ENCODE data around the gene CALHM1.

CALHM1 gene

DNA sequence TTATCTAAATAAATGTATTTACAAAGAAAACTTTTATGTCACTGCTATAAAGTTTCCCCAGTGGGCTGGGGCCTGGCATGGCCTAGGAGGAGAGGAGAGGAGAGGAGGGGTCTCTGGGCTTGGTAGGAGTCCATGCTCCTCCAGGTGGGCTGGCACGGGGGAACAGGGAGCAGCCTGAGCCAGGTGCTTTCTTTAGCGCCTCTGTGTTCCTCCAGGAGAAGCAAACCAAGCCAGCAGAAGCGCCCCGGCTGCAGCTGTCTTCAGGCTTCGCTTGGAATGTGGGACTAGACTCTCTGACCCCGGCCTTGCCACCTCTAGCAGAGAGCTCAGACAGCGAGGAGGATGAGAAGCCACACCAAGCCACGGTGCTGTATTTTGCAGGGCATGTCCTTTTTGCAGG, 17.1 kb downstream of the CALHM1 start:
- no peaks in the 10 kb centered on the region for H3K9me3 ChIP-seq (ENCODE audit: insufficient read depth, low read depth, low read length)
- peaks cover 93% of the 10 kb centered on the region; the same call in 1 of the 2 replicates for H3K36me3 ChIP-seq (ENCODE audit: insufficient read depth, low read length)
- H3K4me2 ChIP-seq (ENCODE audit: low read depth, low read length, poor library complexity, severe bottlenecking): no peak overlapping the region
- no peak overlapping the region for H3K9ac ChIP-seq (ENCODE audit: low read depth, low read length, poor library complexity, severe bottlenecking)
- H3K9me2 ChIP-seq (replicated peaks; ENCODE audit: low read depth, low read length): no peaks in the 10 kb centered on the region
- no peaks in the 10 kb centered on the region for H3K27me3 ChIP-seq (ENCODE audit: insufficient read depth, low read length, poor library complexity, severe bottlenecking)
- H4K20me1 ChIP-seq (ENCODE audit: insufficient read depth, low read length, poor library complexity, severe bottlenecking): no peaks in the 10 kb centered on the region
- H3K79me2 ChIP-seq (ENCODE audit: insufficient read depth, low read length): no peaks in the 10 kb centered on the region; the same call in 1 of the 2 replicates
- H3F3A ChIP-seq (ENCODE audit: low read depth): no peaks in the 10 kb centered on the region
- TF ChIP-seq, protein P1, sequence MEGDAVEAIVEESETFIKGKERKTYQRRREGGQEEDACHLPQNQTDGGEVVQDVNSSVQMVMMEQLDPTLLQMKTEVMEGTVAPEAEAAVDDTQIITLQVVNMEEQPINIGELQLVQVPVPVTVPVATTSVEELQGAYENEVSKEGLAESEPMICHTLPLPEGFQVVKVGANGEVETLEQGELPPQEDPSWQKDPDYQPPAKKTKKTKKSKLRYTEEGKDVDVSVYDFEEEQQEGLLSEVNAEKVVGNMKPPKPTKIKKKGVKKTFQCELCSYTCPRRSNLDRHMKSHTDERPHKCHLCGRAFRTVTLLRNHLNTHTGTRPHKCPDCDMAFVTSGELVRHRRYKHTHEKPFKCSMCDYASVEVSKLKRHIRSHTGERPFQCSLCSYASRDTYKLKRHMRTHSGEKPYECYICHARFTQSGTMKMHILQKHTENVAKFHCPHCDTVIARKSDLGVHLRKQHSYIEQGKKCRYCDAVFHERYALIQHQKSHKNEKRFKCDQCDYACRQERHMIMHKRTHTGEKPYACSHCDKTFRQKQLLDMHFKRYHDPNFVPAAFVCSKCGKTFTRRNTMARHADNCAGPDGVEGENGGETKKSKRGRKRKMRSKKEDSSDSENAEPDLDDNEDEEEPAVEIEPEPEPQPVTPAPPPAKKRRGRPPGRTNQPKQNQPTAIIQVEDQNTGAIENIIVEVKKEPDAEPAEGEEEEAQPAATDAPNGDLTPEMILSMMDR (conservative IDR thresholded peaks at IDR 0.05; ENCODE audit: low read length): no peak
- no peak for TF ChIP-seq EZH2phosphoT487 (IDR thresholded peaks at IDR 0.05; ENCODE audit: borderline replicate concordance)
- H3K4me3 ChIP-seq (ENCODE audit: low read length, poor library complexity, severe bottlenecking): no peak overlapping the region
- no peak overlapping the region for H2AFZ ChIP-seq (ENCODE audit: low read length)
- no peaks in the 10 kb centered on the region for H3K4me1 ChIP-seq (ENCODE audit: insufficient read depth, low read length, poor library complexity, severe bottlenecking)

DNA sequence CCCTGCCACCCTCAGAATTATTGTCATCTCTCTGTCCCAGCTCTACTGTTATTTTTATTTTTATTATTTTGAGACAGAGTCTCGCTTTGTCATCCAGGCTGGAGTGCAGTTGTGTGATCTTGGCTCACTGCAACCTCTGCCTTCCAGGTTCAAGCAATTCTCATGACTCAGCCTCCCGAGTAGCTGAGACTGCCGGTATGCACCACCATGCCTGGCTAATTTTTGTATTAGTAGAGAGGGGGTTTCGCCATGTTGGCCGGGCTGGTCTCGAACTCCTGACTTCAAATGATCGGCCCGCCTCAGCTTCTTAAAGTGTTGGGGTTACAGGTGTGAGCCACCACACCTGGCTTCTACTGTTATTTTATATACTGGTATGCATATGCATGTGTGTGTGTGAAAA, 17.5 kb downstream of the CALHM1 start:
- H4K20me1 ChIP-seq (ENCODE audit: insufficient read depth, low read length, poor library complexity, severe bottlenecking): no peaks in the 10 kb centered on the region
- H3K79me2 ChIP-seq (ENCODE audit: insufficient read depth, low read length): no peaks in the 10 kb centered on the region; the same call in 1 of the 2 replicates
- H3K4me3 ChIP-seq (ENCODE audit: low read length, poor library complexity, severe bottlenecking): no peak overlapping the region
- no peaks in the 10 kb centered on the region for H3K4me1 ChIP-seq (ENCODE audit: insufficient read depth, low read length, poor library complexity, severe bottlenecking)
- H3K27me3 ChIP-seq (ENCODE audit: insufficient read depth, low read length, poor library complexity, severe bottlenecking): no peaks in the 10 kb centered on the region
- no peak overlapping the region for H3K9ac ChIP-seq (ENCODE audit: low read depth, low read length, poor library complexity, severe bottlenecking)
- H3K4me2 ChIP-seq (ENCODE audit: low read depth, low read length, poor library complexity, severe bottlenecking): no peak overlapping the region
- H2AFZ ChIP-seq (ENCODE audit: low read length): no peak overlapping the region
- H3K9me3 ChIP-seq (ENCODE audit: insufficient read depth, low read depth, low read length): no peaks in the 10 kb centered on the region
- H3K36me3 ChIP-seq (ENCODE audit: insufficient read depth, low read length): peaks cover 96% of the 10 kb centered on the region; the same call in 1 of the 2 replicates
- no peaks in the 10 kb centered on the region for H3K9me2 ChIP-seq (replicated peaks; ENCODE audit: low read depth, low read length)
- TF ChIP-seq, protein P1 (conservative IDR thresholded peaks at IDR 0.05; ENCODE audit: low read length): no peak
- TF ChIP-seq EZH2phosphoT487 (IDR thresholded peaks at IDR 0.05; ENCODE audit: borderline replicate concordance): no peak
- H3F3A ChIP-seq (ENCODE audit: low read depth): no peaks in the 10 kb centered on the region

DNA sequence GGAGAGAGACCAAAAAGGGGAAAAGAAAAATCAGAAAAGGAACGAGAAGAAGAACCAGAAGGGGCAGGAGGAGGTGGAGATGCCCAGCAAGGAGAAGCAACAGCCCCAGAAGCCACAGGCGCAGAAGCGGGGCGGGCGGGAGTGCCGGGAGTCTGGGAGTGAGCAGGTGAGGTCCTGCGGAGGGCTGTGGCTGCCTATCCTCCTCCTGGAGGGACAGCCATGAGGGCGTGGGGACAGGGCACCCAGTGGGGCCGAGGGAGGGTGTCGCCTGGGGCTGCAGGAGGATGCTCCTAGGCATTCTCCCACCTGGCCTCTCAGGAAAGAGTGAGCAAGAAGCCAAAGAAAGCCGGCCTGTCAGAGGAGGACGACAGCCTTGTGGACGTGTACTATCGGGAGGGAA, 18.3 kb downstream of the CALHM1 start:
- TF ChIP-seq, protein P1 (conservative IDR thresholded peaks at IDR 0.05; ENCODE audit: low read length): no peak
- TF ChIP-seq EZH2phosphoT487 (IDR thresholded peaks at IDR 0.05; ENCODE audit: borderline replicate concordance): no peak
- no peak overlapping the region for H3K4me3 ChIP-seq (ENCODE audit: low read length, poor library complexity, severe bottlenecking)
- H3K9me3 ChIP-seq (ENCODE audit: insufficient read depth, low read depth, low read length): no peaks in the 10 kb centered on the region
- no peaks in the 10 kb centered on the region for H3F3A ChIP-seq (ENCODE audit: low read depth)
- H3K9me2 ChIP-seq (replicated peaks; ENCODE audit: low read depth, low read length): no peaks in the 10 kb centered on the region
- H3K79me2 ChIP-seq (ENCODE audit: insufficient read depth, low read length): no peaks in the 10 kb centered on the region
- H3K4me1 ChIP-seq (ENCODE audit: insufficient read depth, low read length, poor library complexity, severe bottlenecking): no peaks in the 10 kb centered on the region
- no peak overlapping the region for H2AFZ ChIP-seq (ENCODE audit: low read length)
- no peaks in the 10 kb centered on the region for H4K20me1 ChIP-seq (ENCODE audit: insufficient read depth, low read length, poor library complexity, severe bottlenecking)
- H3K36me3 ChIP-seq (ENCODE audit: insufficient read depth, low read length): peaks cover 94% of the 10 kb centered on the region; the same call in 1 of the 2 replicates
- H3K4me2 ChIP-seq (ENCODE audit: low read depth, low read length, poor library complexity, severe bottlenecking): no peak overlapping the region
- no peak overlapping the region for H3K9ac ChIP-seq (ENCODE audit: low read depth, low read length, poor library complexity, severe bottlenecking)
- H3K27me3 ChIP-seq (ENCODE audit: insufficient read depth, low read length, poor library complexity, severe bottlenecking): no peaks in the 10 kb centered on the region
